ENCODE data around the gene SIGLEC15.

SIGLEC15 gene

DNA sequence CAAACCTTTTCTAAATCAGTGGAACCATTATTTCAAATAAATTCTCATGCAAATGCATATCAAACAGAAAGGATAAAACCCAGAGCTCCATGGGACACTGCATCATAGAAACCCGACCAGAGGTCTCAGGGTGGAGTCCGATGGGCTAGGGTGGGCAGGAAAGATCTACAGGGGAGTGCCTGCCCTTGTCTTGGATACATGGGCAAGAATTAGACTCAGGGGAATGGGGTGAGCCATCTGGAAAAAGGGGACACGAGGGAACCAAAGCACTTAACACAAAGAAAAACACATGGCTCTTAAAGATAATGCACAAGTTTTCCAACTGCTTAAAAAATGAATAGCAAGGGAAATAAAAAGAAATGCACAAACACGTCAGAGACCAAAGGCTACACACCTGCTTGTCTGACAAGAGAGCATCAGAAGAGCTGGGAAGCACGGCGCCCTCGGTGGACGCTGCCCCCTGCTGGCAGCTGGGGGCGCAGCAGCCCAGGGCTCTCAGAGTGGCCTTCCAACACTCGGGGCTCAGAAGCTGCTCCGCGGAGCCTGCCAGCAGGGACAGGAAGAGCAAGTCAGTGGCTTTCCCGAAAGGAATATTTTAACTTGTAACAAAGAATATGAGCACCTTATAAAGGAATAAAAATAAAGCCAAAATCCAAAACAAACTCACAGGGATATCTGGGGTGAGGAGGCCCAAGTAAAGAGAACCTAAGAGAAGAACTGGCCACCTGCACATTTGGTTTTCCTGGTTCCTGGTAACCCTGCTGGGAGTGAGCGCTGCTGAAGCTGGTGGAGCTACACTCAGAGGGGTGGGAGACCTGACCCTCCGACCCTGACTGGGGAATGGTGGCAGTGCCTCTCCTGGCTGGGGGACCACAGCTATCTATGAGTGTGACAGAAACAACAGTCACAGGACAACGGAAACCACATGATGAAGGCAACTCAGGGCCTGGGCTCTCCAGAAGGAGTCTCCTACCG is 54.5 kb downstream of the SIGLEC15 start:
- peak; percentile 73 for DNase-seq

DNA sequence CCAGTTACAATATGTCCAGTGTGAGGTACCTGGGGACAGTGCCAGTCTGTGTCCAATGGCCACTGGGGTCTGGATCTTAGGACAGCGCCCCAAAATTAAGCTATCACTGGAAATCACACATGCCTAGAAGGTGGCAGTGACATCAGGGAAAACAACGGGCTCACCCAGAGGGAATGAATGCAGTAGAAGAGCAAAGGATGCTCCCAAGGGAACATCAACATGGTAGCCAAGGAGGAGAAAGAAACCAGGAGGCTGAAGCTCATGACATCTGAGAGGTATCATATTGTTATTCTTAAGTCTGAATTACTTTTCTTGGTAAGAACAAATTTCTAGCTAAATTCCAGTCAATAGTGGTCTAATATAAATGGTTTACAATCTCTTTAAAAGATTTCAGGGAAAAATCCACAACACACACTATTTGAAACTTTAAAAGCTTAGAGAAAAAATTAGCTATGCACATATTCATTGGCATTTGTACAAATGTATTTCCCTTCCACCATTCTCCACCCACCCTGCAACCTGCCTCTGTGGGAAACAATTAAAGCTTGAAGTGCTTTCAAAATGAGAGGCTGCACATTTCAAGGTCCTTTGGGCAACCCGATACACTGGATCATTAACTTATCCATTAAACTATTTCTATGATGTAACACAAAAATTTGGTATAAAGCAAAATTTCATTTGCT is 55.5 kb downstream of the SIGLEC15 start:
- no peak for DNase-seq

DNA sequence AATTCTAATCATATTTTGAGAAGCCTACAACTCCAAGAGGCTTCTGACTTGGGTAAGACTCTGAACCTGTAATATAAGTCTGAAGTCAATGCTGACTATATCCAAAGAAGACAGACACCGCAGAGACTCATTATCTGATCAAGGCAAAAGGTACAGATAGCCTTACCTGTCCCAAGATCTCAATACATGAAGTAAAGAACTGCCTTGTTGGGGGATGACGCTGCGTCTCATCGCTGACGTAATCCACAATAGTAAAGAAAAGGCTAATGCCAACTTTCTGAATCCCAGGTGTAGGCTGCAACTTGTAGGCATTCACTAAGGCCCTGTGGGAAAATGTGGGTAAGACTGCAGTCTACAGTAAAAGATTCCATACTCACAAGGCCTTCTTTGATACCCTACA is 62.1 kb downstream of the SIGLEC15 start:
- no peak for DNase-seq

DNA sequence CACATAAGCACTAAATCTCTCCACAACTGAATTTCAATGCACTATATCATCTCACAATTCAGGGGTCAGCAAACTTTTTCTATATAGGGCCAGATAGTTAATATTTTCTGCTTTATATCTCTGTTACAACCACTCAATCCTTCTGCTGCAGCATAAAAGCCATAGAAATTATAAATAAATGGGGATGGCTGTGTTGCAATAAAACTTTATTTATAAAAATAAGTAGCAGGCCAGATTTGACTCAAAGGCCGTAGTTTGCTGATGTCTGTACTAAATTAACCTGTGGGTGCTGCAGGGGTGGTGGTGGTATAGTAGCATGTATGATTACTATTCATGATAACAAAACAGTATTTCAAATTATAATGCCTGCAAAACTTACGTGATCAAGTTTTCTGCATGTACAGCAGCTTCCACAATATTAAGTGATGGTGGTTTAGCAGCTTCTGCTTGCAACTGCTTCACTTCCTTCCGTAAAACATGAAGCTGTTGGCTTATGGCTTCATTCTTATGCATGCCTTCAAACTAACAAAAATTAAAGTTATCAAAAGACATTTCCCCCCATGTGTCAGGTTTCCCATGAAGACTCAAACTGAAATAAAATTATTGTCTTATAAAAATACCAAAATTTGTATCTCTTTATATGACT is 64.1 kb downstream of the SIGLEC15 start:
- DNase-seq = no peak

DNA sequence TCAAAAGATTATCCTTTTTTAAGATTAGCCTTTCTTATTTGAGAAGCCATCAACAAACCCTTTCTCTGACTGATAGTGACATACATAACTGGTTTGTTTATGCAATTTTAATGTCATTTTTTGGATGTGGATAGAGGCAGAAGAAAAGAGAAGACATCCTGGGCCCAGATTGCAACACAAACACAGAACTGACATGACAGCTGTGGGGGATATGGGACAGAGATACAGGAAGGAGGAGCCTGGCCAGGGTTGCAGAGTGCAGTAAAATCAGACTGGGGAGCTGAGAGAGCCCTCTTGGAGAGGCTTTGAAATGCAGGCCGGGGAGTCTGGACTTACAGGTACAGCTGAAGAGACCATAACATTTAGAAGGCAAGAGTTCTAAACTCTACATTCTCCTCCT is 65.1 kb downstream of the SIGLEC15 start:
- DNase-seq = no peak

DNA sequence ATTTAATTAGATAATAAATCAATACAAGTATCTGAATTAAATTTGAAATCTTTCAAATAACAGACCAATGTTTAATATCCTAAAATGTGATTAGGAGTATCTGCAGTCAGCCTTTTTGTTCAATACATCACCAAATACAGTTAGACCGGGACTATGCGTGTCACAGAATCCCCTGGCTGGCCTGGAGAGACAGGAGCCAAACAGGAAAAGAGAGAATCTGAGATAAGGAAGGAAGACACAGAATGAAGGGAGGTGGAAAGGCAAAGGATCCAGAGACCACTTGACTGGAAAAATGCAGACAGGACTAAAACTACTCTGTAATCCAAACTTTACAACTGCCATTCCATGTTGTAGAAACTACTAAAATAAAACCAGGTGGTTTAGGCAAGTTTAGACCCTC is 66.3 kb downstream of the SIGLEC15 start:
- DNase-seq = no peak

All from CD4-positive, alpha-beta T cell treated with Interleukin-6 for 4 hours (primary cell).